CMK (cell line): ENCODE measurements around the gene RIPOR1.
"Not testable (repeated sequence)": the region's sequence is repeated elsewhere in the genome, so short reads cannot be mapped to it uniquely, and the experiment has no call there.

Experiments used
- DNase-seq: peaks from one replicate; pipeline ENCODE4 v3.0.0-alpha.2; 2010; ENCODE audit warnings: low read depth

RIPOR1 gene

GRCh38 chr16:67516296-67517154 is 12.1 kb upstream of the RIPOR1 start:
- DNase-seq = no peak

- no peak for DNase-seq
These were observed 11.5 kb upstream of the RIPOR1 start for GRCh38 chr16:67517155-67517445.

- no peak for DNase-seq
These were observed 10.8 kb upstream of the RIPOR1 start for GRCh38 chr16:67517661-67518423.

- no peak for DNase-seq
These were observed 10.0 kb upstream of the RIPOR1 start for GRCh38 chr16:67518676-67519075.

GRCh38 chr16:67519242-67519641 is 9.4 kb upstream of the RIPOR1 start:
- no peak for DNase-seq

- peak; percentile 88 for DNase-seq
These were observed 7.4 kb upstream of the RIPOR1 start for GRCh38 chr16:67521095-67521804.

- DNase-seq = no peak
These were observed 3.3 kb upstream of the RIPOR1 start for GRCh38 chr16:67525176-67525860.

GRCh38 chr16:67526149-67526791 is 2.4 kb upstream of the RIPOR1 start:
- no peak for DNase-seq

GRCh38 chr16:67528870-67529581 is 397 bp downstream of the RIPOR1 start:
- DNase-seq = no peak

- DNase-seq = no peak
These were observed 968 bp downstream of the RIPOR1 start for GRCh38 chr16:67529582-67530012.

GRCh38 chr16:67530013-67530939 is 1.6 kb downstream of the RIPOR1 start:
- no peak for DNase-seq

- DNase-seq = no peak
These were observed 2.6 kb downstream of the RIPOR1 start for GRCh38 chr16:67531247-67531646.

GRCh38 chr16:67533024-67533560 is 4.5 kb downstream of the RIPOR1 start:
- DNase-seq = peak; percentile 77

GRCh38 chr16:67533987-67534386 is 5.4 kb downstream of the RIPOR1 start:
- DNase-seq = not testable (repeated sequence)

- no peak for DNase-seq
These were observed 5.8 kb downstream of the RIPOR1 start for GRCh38 chr16:67534431-67534830.

GRCh38 chr16:67535201-67535600 is 6.6 kb downstream of the RIPOR1 start:
- no peak for DNase-seq

- no peak for DNase-seq
These were observed 8.6 kb downstream of the RIPOR1 start for GRCh38 chr16:67537270-67537635.

- no peak for DNase-seq
These were observed 9.3 kb downstream of the RIPOR1 start for GRCh38 chr16:67537636-67538591.
